GM23338 (cell line): ENCODE data around the gene MOK.

Source experiments
- CTCF ChIP-seq, 2 experiments: fragments of 200-600 bp in 1 of 2; sonication (generic) in 1 of 2; conservative IDR thresholded peaks; 2 replicates each; pipeline versions ENCODE4 v1.5.1 to v1.6.1; 2016 to 2017; ENCODE audit warnings: antibody characterized with exemption in 2 of 2, low read depth in 2 of 2, mild to moderate bottlenecking in 2 of 2, moderate library complexity in 1 of 2
- EZH2 ChIP-seq: fragments of 200-600 bp; sonication (generic); IDR thresholded peaks from one replicate; pipeline ENCODE4 v1.8.0; 2017; ENCODE audit warnings: antibody characterized with exemption, mild to moderate bottlenecking, low read depth; ENCODE audit not compliant: unreplicated experiment
- EZH2phosphoT487 ChIP-seq: fragments of 200-600 bp; sonication (generic); IDR thresholded peaks from one replicate; pipeline ENCODE4 v1.8.1; 2018; ENCODE audit warnings: antibody characterized with exemption; ENCODE audit not compliant: unreplicated experiment
- POLR2AphosphoS5 ChIP-seq: IDR thresholded peaks from 2 replicates; pipeline ENCODE4 v1.6.1; 2016; ENCODE audit warnings: antibody characterized with exemption, low read depth
- REST ChIP-seq: IDR thresholded peaks from one replicate; pipeline ENCODE4 v1.6.1; 2018; ENCODE audit warnings: antibody characterized with exemption; ENCODE audit not compliant: unreplicated experiment

- no peak for TF ChIP-seq CTCF (conservative IDR thresholded peaks at IDR 0.05; ENCODE audit: low read depth in 2 of 2)
- no peak for TF ChIP-seq POLR2AphosphoS5
- TF ChIP-seq EZH2phosphoT487: no peak
- TF ChIP-seq EZH2: no peak
- no peak for TF ChIP-seq REST
These were observed 56.8 kb downstream of the MOK start for GRCh38 chr14:102248121-102248520.
